NCI-H1436 treated with DMSO at 0.1 percent for 48 hours (cell line): ENCODE measurements around the gene ZBTB20.
A peak's percentile ranks its signal among the peaks of the same experiment; 100 is the strongest.

Experiments used
- DNase-seq: peaks from one replicate; lab custom pipeline; 2025; lab: John Stamatoyannopoulos, UW

The ZBTB20 gene

DNA sequence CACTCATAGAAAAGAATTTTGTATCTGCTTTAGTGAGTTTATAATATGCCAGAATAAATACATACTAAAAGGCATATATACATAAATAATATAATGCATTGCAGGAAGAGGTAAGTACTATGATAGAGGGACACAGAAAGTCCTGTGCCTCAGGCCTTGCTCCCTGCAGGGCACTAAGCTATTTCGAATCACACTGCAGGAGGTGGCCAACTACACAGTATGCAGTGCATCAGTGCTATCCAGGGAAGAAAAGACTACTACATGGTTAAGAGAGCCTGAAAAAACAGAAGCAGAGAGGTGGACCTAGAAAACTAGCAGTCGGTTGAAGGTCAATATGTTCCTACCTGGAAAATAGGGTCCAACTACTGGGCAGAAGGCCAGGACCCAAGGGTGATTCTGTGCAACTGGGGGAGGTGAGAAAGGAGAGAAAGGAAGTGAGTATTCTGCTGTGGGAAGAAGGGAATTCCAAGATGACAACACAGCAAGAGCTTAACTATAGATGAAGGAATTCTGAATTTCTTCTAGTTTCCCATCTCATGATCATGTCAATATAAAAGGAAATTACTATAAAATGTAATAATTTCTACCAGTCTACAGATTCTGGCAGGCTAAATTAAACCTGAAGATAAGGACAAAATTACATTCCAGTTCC lies 218.0 kb downstream of the ZBTB20 start:
- DNase-seq, result no peak

DNA sequence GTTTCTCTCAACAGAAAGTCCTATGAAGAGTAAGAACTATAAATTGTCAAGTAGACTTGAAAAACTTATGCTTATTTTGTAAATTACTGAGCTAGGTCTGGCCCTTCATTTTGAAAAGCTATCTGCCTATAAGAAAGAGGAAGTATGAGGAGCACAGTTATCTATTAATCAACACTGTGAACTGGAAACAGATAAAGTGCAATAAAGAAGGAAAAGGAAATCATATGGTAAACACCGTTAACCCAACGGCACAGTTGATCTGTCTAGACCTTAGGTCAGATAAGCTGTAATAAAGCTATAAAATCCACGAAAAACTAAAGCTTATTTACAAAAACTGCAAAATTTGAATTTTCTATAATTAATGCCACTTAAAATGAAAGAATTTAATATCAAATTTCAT lies 242.5 kb downstream of the ZBTB20 start:
- no peak for DNase-seq

DNA sequence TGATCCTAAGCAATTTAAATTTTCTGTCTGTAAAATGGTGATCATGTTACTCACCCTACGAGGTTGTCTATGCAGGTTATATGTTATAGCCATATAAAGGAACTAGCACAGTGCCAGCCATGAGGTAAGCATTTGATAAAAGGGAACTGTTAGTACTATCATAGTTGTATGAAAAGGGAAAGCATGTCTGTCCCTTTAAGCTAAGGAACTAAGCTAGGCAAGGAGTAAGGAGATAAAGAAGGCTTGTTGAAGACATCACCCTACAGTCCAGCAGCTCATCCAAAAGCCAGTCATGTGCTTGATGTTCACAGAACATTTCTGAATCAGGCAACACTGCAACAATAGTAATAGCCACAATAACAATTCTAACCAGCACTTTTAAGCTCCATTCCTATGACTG lies 243.9 kb downstream of the ZBTB20 start:
- DNase-seq, result no peak

DNA sequence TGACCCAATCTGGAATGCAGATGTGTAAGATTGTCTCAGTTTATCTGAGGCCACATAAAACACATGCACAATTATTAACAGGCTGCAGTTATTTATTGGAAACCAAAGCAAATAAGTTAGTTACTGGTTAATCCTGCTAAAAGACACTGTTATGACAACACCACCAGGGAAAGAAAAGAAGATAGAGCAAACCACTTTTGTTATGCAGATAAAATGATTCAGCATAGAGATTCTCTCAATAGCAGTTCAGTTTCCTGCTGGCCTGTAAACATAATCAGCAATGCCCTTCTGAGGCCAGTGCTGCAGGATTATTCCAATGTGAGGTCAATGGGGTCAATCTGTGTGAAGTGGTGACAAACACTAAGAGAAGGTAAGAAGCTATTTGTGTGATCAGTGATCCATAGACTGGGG lies 244.4 kb downstream of the ZBTB20 start:
- no peak for DNase-seq

DNA sequence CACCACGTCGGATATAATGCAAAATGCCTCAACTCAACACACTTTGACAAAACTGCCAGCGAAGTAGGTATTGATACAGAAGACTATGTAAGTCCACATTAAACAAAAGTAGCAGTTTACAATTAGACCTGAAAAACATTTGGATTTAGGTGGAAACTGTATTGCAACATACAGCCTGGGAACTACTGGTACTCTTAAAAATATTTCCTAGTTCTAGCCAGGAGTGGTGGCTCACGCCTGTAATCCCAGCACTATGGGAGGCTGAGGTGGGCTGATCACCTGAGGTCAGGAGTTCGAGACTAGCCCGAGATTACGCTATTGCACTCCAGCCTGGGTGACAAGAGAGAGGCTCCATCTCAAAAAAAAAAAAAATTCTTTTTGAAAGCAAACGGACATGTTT lies 246.2 kb downstream of the ZBTB20 start:
- no peak for DNase-seq

DNA sequence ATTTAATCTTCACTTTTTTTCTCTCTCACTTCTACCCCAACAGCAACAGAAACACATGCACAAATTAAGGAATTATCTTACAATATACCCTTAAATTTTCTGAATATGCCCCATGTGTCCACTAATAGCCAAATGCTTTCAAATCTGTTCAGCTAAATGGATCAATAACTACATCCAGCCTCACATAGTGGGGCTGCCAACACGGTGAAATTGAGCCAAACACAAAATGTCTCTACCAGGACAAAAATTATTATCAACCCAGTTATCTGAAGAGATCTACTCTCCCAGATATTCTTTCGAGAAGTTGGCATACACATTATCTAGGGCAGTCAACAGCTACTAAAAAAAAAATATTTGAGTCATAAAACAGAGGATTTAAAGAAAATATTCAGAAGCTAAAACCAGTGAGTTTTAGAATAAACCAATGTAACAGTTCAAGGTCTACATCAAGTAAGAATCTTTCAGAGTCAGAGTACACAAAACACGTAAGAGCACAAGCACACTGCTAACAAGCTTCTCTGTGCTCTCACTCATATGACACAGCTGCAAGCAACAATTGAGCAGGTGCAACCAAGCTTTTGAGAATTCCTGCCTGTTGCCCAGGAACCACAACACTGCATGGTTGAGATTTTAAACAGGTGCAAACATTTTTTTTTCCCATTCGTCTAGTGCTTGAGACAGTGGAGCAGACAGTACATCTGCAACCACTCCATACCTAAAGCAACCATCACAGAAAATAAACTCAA lies 247.7 kb downstream of the ZBTB20 start:
- peak; percentile 89 for DNase-seq

DNA sequence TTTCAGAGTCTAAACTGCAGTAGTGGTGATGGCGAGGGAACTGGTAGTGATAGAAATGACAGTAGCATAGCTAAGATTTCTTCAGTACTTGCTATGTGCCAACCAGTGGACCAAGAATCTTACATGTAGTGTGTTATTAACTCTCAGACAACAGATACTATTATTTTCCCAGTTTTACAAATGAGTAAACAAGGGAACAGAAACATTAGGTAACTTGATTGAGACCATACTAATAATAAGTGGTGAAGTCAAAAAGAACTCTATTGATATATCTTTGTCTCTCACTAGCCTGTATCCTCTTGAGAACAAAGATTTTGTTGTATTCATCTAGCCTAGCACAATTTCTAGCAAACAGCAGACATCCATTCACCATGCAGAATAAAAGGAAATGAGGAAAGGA lies 250.1 kb downstream of the ZBTB20 start:
- no peak for DNase-seq

DNA sequence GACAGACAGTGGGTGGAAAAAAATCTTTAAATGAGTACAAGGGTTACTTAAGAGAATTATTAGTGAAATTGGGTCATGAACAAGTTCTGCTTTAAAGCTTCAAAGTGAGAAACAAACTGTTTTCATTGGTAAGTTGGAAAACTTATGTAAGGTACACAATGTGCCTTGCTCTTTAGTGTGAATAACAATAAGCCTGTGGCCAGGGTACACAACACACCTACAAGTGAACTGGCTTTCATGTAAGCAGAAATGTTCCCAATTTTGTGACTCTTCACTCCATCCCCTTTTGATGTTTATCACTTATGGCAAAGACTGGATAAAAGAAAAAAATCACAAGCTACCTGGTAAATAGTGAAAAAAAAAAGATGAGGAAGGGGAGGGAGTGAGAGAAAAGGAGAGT lies 253.7 kb downstream of the ZBTB20 start:
- DNase-seq, result no peak

DNA sequence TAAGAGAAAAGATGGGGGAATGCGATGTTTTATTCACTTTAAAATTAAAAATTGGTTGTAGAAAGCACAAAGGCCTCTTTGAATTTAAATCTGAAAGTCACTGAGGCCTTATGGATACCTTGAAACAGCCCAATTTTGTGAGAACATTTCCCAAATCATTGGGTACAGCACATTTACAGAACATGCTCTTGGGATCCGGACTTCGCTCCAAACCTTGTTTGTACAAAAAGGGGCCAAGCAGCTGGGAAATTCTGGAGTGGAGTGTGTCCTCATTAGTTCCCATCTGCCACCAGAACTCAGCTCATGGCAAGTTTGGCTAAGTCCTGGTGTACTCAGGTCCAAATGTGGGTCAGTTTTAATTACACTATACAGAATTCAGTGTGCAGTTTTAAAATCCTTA lies 254.2 kb downstream of the ZBTB20 start:
- DNase-seq, result no peak

DNA sequence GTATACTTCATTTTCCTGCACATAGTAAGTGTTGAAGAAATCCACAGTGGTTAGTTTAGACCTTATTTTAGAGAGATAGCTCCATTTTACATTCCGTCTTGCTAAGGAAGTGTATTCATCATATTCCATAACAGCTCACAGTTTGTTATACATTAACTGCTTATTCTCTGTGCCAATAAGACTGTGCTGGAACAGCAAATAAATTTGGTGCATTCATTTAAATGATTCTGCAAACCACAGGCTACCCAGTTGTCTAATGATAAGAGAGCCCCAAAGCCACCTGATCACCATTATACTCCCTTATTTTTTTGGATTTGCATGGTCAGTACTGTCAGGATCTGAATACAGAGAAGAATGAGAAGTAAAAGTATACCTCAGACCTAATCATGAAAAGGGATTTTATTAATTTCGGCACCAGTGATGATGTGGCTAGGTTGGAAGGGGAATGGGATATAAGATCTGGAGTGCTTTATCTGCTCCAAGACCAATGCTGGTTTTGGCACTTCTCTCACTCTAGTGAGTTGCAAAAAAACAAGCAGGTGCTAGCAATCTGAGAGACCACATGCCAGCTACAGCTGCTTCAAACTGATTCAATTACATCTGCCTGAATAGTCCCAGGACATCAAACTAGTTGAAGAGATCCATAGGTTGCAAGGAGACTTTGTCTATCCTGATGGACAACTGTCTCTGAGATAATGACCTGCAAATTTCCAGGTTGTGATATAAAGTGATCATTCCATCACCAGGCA lies 254.8 kb downstream of the ZBTB20 start:
- no peak for DNase-seq

DNA sequence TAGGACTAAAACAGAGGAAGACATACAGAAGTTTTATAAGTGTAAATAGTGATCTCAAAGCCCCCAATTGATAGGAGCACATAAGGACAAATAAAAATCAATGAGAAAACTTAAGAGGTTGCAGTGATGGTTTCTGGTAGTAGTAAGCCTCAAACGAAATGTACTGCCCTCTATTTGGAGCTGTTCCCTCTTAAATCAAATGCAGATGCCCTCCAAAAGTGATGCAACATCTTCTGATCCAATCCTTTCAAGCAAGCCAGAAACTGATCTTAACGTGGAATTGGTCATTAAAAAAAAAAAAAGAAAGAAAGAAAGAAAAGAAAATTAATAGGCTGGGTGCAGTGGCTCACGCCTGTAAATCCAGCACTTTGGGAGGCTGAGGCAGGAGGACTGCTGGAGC lies 259.3 kb downstream of the ZBTB20 start:
- DNase-seq, result no peak

DNA sequence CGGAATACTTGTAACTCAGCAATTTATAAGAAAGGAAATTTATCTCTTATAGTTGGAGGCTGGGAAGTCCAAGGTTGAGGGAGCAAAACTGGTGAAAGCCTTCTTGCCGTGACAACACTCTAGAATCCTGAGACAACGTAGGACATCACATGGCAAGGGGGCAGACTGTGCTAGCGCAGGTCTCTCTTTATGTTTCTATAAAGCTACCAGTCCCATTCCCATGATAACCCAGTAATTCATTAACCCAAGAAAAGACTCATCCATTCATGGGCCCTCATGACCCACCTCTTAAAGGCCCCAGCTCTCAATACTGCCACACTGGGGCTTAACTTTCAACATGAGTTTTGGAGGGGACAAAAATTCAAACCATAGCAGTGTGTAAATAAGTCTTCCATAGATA lies 260.2 kb downstream of the ZBTB20 start:
- DNase-seq, result no peak

DNA sequence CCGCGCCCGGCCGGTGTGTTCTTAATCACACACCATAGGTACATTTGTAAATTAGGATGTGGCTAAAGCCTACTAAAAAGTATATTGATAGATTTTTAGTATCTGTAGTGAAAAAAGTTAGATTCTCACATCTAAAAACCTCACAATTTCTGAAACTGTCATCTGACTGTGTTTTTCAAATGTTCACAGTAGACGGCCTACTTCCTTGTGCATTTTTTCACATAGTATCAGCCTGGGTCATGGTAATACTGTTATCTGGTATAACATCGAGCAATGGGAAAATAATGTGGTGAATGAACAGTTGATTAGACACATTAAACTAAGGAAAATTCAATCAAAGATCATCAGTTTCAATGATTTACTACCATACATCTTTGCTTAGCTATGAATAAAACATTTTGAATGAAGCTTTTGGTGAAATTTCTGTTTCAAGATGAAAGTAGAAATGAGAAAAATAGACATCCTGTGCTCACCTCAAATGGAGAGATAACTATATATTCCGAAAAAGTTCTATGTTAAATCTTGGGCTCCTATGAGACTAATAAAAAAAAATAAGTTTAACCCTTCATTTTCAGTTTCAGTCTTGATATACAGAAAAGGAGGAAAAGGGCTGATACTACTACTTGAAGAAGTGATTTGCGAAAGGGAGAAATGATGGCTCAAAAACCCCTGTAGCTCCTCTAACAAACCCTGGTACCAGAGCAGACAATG lies 262.7 kb downstream of the ZBTB20 start:
- DNase-seq, result no peak

DNA sequence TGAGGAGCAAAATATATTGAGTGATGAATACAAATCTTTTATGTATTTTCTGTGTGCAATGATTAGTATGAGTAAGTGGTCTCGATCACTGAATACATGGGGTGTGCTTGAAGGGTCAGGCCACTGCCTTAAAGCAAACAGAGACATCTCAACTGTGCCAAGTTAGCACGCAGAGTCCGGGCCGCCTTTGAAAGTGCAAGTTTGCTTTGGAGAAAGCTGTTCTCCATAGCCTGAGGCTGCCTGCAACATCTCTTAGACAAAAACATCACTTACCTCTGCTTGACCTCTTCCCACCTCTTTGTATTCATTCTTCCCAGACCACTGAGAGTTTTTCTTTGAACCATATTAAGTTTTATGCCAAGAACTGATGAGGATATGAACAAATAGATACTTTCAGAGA lies 267.0 kb downstream of the ZBTB20 start:
- peak; percentile 86 for DNase-seq

DNA sequence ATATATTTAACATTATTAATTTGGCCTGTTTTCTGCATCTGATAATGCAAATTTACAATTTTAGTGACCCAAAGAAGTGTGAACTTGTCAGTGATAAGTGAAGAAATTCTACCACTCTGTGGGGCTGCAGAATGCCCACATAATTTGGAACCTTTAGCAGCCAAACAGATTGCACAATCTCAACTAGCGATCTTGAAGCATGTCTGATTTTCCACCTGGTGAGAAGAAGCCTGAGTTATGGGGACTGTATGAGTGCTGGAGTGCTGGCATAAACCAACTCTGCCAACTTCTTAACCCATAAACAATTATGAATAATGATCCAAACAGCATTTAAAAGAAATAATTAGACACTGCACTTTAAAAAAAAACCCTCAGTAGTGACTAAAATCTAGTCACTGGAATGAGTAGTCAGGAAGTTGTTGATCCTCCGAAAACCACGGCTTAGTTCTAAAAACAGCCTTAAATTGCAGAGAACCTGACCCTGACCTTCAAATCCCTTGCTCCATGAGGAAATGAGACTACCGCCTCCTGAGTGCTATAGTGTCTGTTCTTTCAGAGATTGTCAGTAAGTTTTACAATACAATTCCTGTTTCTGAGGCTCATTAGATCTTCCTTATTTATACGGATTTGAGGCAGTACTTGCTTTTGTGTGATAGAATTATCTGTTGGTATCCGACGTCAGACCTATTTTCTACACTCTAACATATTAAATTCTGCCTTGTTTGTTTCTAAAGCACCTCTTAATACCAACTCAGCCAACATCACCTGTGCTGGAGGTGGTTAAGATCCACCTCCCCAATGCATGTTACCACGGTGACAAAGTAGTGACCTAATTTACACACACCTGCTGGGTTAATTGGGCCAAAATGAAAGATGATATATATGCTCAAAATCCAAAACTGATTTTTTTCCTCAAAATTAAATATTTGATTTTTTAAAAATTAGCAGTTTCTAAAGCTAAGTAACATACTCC lies 267.7 kb downstream of the ZBTB20 start:
- peak; percentile 86 for DNase-seq

DNA sequence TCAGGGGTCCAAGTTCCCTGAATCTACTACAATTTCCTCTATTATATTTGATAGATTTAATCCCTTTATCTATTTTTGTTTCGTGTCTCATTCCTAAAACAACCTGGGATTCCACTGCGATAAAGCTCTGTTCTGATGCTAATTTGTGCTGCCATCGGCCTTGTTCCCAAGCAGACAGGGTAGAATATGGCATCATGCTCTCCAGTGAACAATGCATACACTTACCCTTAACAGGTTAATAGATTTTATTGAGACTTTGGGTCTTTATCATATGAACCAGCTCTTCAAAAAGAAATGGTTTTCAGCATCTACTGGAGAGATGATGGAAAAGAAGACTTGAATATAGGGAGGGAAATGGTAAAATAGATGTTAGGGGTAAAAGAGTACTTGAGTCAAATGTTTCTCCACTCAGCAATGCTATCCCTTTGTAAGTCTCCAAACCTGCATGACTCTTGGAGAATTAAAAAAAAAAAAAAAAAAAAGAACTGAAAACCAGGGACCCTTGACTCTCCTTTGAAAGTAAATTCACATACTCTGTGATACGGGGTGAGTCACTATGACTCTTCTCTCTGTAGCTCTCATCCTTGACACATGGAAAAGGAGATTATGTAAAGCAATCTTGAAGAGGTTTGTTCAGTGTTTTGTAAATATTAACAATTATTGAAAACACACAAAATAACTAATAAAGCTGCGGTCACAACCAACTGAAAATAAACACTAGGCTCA lies 268.8 kb downstream of the ZBTB20 start:
- DNase-seq, result no peak

DNA sequence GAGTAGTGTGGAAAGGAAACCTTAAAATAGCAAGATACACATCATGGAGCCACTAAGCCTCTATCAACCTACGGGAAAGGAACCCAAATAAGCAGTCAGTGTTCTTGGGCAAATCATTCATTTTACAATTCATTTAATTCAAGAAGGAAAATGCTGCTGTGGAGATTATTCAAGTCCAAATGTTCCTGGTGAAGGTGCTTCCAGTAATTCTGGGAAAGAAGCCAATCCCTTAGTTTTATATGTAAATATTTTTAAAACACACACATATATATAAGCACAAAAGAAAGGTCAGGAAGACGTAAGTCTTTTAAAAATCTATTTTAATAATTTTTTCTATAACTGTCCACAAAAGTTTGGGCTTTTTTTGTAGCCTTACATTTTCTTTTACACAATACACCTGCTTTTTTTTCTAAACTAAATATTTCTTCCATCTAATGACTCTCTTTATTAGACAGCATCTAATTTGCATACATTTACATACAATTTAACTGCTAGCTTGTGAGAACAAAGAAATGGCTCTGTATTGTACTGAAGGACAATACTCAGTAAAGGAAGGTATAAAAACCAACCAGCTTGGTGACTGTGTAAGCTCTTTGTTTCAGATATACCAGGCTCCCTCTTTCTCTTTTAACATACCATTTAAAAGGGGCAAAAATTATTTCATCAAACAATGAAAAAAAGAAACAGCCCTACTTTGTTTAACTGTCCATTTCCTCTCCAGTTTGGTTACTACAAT lies 269.5 kb downstream of the ZBTB20 start:
- DNase-seq, result no peak

DNA sequence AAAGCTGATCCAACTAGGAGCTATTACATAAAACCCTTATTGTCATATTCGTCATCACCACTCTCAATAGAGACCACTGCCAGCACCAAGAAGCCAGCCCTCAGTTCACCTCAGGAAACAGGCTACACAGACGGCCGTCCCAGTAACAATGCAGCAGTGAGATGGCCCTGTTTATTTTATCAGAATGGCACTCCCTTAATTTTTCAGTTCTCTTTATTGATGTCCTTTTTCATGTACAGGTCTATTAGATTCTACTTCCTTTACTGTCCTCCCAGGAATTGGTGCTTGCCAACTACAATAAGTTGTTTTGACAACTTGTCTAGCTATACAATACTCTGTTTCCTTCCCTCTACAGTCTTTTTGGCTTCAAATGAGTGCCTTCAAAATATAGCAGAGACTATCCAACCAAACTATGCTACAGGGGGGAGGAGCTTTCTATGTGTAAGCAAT lies 272.5 kb downstream of the ZBTB20 start:
- DNase-seq, result no peak

DNA sequence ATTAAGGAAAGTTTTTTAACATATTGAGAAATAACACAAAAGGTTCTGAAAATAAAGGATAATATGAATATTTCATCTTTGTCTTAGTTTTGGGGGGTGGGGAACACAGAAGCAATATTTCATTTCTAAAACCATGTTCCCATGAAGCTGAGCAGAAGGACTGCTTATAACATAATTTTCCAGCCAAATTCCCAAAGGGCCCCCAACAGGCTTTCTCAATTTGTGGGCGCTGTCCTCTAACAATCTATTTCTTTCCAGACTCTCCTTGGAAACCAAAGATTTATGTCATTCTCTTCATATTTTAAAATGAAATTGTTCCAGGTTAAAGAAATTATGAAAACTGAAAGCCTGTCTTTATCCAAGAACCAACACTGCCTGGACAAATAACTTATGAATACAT lies 273.5 kb downstream of the ZBTB20 start:
- no peak for DNase-seq

DNA sequence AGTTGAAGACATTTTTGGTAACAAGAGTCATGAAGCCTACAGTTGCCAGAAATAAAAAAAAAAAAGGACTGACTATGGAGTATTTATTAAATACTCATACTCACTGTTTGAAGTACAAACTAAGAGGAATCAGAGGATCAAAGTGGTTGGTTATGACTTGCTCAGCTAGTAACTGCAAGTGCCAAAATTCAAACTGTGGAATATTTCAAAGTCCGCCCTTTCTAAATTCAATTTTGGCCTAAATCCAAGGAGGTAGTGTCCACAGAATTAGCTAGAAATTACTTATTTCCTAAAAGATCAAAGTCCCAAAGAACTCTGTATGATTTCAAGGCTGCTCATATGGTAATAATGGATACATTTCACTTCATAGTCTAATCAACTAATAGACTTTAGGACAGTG lies 274.5 kb downstream of the ZBTB20 start:
- DNase-seq, result no peak
